Esophagus mucosa (tissue), 1 donor: Measurements from ENCODE around the gene RTBDN. TPM values are rescaled to one million over a fixed set of nuclear protein-coding genes. Genes with fewer than 3 reads are reported as not detected.

Experiments used
- ATAC-seq: fragments of 200-7000 bp; cut with Tn5 transposase; one replicate; pipeline ENCODE4 v1.9.1; 2020
- total RNA-seq: library from RNA; stranded (reverse); gene quantifications from one replicate; pipeline ENCODE4 v1.2.4, GENCODE V29; 2023
- donor health status: DM: yes; HTN: yes; CAD: no.

The RTBDN gene
- total RNA-seq, 1 donor from 2014 or later, result not detected

DNA sequence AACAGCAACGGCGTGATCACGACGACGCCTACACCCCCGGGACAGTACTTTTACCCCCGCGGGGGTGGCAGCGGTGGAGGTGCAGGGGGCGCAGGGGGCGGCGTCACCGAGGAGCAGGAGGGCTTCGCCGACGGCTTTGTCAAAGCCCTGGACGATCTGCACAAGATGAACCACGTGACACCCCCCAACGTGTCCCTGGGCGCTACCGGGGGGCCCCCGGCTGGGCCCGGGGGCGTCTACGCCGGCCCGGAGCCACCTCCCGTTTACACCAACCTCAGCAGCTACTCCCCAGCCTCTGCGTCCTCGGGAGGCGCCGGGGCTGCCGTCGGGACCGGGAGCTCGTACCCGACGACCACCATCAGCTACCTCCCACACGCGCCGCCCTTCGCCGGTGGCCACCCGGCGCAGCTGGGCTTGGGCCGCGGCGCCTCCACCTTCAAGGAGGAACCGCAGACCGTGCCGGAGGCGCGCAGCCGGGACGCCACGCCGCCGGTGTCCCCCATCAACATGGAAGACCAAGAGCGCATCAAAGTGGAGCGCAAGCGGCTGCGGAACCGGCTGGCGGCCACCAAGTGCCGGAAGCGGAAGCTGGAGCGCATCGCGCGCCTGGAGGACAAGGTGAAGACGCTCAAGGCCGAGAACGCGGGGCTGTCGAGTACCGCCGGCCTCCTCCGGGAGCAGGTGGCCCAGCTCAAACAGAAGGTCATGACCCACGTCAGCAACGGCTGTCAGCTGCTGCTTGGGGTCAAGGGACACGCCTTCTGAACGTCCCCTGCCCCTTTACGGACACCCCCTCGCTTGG is 42.1 kb downstream of the RTBDN start:
- ATAC-seq, result no peak

DNA sequence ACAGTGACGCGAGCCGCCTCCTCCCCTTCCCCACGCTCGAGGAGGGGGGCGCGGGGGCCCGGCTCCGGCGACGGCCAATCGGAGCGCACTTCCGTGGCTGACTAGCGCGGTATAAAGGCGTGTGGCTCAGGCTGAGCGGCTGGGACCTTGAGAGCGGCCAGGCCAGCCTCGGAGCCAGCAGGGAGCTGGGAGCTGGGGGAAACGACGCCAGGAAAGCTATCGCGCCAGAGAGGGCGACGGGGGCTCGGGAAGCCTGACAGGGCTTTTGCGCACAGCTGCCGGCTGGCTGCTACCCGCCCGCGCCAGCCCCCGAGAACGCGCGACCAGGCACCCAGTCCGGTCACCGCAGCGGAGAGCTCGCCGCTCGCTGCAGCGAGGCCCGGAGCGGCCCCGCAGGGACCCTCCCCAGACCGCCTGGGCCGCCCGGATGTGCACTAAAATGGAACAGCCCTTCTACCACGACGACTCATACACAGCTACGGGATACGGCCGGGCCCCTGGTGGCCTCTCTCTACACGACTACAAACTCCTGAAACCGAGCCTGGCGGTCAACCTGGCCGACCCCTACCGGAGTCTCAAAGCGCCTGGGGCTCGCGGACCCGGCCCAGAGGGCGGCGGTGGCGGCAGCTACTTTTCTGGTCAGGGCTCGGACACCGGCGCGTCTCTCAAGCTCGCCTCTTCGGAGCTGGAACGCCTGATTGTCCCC is 42.9 kb downstream of the RTBDN start, which contains the start of gene JUNB:
TSS of gene JUNB (plus strand) at position 142 of the 706 bp plus-strand sequence. CDS start at position 428, 286 bp downstream.
- peak; percentile 49 for ATAC-seq

DNA sequence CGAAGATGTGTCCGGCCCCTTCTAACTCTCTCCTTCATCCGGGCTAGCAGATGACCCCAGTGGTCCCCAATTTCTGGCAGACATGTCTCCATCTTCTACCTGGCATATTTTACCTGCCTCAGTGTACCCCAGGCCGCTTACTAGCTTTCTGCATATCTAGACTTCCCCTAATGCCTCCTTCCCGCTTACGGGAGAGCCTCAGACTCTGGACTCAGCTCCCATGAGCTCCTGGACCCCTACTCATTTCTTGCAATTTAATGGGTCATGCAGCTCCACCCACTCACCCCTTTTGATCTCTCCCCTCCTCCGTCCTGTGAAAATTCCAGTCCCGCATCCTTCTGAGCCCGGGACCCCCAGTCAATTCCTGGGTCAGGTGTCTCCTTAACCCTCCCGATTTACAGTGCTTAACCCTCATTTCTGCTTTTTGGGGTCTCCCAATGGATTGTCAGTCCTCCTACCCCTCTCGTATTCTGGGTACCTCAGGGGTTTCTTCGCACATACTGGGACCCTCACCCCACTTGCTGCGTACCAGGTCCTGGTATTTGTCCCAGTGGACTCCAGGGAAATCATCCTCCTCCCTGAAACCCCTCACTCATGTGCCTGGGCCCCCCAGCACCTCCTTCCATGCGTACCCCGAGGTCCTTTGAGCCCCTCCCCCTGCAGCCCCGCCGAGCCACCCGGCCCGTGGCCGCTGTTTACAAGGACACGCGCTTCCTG is 43.6 kb downstream of the RTBDN start:
- ATAC-seq, result no peak

DNA sequence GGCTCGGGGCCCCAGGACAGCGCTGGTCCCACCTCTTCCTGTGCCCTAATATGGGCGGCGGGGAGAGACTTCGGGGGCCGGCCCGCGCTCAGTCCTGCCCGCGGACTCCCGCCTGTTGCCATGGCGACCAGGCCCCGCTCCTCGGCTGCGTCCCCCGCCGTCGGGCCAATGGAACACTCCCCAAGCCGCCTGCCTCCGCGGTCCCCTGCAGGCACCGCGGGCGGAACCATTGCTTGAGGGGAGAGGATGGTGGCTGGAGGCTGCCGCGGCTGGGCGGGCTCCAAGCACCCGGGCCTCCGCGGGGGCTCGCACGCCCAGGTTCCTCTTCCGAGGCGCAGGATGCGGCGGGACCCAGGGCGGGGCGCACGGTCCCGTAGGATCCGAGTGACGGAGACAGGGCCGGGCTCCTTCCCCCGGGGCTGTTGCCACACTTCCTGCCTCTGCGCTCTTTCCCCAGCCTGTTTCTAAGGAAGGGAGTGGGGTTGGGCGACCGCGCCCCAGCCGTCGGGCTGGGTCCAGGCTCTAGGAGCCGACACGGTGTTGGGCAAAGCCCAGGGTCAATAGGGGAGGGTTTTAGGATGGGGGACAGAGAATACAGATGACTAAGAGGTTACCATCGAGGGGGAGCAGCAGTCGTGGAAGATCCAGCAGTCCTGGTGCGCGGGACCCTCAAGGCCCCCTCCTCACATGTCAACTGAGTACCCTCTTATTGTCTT is 44.3 kb downstream of the RTBDN start:
- peak; percentile 52 for ATAC-seq

DNA sequence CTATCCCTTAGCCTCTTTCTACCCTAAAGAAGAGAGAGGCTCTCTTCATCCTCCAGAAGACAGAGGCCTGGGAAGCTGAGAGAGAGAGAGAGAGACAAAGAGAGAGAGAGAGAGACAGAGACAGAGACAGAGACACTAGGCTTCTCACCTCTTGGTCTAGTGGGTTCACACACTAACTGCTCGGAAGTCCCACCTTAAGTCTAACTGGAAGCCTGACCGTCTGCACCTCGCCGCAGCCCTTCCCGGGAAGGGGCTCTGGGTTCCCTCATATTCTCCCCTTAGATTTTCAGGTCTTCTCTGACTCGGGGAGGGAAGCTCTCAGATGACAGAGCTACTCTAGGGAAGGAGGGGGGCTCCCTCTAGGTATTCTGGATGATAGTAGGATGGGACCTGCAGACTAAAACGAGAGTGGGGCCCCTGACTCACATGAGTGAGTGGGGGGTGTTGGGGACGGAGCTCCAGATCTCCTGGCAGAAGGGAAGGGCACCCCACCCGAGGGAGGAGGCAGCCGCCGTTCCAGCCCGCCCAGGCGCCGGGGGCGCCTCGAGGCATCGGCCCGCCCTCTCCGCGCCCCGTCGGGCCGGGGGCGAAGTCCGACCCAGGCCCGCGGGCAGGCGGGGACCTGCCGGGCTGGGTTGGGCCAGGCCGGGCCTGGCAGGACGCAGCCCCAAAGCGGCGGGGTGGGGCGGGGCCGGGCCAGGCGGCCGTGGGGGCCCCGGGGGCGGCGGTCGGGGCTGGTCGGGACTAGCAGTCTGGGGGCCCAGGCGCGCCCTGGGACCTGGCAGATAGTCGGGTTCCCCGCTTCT is 45.1 kb downstream of the RTBDN start:
- no peak for ATAC-seq

DNA sequence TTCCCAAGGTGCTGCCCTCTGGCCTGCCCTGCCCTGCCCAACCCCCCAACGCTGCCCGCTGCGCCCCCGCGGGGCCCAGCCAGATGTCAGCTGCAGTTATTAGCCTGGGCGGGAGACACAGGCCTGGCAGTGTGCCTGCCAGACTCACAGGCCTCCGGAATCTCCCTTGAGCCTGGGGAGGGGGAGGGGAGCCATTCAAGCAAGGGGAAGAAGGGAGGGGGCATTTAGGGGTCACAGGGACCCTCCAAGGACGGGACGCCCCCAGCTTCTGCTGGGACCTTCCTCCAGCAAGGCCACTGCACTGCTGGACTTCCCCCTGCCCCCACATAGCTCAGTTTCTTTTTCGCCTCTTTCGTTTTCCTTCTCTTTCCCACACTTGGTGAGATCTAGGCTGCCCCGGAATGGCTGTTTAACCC is 45.7 kb downstream of the RTBDN start:
- ATAC-seq, result no peak

DNA sequence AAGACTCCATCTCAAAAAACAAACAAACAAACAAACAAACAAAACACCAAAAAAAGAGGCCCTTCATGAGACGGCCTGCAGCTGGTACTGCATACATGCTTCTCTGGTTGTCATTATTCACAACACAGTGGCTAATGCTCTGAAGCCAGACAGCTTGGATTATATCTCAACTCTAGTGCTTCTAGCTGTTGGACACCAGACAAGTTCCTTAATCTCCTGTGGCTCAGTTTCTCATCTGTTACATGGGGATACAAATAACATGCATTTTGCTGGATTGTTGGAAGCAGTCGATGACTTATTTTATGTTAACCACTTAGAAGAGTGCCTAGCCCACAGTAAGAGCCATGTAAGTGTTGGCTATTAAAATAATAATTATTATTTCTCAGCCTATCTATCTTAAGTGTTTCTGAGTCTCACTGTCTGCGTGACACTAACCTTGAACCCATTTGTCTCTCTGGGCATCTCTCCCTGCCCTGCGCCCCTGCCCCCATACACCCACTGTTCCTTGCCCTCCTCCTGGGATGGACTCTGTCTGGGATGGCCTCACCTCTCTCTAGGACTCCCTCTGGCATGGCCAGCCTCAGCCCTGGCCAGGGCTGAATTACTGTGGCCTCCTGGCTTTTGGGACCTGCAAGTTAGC is 46.2 kb downstream of the RTBDN start:
- no peak for ATAC-seq

DNA sequence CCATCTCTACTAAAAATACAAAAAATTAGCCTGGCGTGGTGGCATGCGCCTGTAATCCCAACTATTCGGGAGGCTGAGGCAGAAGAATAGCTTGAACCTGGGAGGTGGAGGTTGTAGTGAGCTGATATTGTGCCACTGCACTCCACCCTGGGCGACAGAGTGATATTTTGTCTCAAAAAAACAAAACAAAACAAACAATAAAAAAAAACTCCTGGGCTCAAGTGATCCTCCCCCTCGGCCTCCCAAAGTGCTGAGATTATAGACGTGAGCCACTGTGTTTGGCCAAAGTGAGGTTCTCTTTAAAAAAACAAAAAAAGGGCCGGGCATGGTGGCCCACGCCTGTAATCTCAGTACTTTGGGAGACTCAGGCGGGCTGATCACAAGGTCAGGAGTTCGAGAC is 46.9 kb downstream of the RTBDN start:
- ATAC-seq, result no peak

DNA sequence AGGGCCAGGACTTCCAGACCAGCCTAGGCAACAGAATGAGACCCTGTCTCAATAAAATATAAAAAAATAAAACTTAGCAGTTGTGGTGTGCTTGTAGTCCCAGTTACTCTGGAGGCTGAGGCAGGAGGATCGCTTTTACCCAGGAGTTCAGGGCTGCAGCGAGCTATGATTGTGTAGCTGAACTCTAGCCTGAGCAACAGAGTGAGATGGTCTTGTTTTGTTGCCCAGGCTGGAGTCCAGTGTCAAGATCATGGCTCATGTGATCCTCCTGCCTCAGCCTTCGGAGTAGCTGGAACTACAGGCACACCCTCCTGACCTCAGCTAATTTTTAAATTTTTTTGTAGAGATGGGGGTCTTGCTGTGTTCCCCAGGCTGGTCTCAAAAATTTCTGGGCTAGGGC is 47.4 kb downstream of the RTBDN start:
- ATAC-seq, result no peak

DNA sequence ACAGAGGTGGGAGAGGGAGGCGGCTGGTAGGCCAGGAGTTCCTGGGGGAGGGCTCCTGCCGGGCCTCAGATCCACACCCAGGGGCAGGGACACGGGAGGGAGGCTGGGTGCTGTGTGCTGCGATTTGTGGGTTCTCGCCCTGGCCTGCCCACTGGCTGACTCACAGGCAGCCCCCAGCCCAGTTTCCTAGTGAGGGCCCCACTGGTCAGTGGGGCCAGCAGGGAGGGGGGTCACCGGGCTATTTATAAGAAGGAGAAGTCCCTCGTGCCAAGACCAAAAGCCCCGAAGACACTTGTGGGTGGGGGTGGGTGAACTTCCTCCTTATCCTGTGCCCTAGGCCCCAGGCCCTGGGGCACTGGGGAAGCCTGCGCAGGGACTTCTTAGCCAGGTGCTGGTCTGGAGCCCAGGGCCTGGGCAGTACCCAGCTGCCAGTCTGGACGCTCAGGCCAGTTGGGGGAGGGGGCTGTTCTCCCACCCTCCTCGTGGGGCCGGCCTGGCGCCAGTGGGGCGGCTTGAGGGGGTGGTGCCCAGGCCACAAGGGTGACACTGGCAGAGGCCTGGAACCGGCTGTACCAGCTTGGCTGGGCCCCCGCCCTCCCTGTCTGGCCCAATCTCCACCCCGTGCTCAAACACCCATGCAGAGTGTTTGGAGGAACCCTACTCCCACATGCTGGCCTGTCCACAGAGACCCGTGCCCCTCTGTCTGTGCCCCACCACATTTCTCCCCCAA is 48.1 kb downstream of the RTBDN start:
- peak; percentile 27 for ATAC-seq

DNA sequence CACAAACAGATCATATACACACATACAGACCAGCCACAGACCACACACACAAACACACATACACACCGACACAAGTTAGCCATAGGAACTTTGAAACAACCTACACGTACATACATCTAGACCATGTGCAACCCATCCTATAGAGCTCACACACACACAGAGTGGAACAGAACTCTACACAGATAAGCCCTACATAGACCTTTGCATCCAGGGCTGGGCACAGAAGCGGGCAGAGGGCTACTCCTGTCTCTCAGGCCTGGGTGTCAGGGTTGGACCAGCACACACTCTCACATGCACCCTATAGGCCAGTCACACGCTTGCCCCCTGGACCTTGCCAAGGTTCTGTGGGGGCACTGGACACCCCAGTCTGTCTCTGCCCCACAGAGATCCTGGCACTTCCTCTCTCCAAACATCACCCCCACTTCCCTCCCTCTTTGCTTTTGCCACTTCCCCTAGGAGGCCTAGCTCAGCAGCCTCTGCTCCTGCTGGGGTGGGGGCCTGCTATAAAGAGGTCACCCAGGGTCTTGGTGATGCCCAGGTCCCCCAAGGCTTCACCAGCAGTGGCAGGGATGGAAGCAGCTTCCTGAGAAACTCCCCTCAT is 48.8 kb downstream of the RTBDN start:
- ATAC-seq, result no peak

DNA sequence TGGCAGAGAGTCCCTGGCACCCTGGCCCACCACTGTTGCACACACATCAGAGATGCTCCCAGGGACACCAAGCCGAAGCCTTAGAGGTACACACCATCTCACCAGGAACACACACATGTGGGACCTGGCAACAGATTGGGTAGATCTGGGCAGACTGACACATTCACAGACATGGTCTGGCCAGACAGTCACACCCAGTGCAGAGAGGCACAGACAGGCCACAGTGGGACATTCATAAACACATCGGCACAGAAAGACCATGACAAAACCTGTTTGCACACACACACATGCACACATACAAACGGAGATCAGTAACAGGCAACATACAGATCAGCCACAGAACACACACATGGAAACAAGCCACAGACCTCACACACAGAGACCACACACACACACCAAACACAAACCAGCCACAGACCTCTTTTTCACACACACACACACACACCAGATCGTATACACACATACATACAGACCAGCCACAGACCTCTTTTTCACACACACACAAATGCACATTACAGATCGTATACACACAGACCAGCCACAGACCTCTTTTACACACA is 49.4 kb downstream of the RTBDN start:
- no peak for ATAC-seq

DNA sequence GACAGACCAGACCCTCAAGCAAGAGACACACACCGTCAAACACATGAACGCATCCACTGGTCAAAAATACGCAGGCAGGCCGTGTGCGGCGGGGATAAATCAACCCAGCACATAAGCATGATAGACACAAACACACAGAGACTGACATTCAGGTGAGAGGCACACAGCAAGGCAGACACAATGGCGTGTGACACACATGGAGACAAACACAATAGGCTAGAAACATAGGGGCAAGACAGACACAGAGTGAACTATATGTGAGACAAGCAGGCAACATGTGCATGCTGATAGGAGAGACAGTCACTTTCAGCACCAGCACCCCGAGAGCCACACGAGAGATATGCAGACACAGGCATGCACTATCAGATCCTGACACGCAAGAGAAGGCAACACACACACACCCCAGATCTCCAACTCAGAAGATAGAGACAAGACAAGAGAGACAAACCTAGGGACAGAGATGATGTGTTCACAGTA is 49.9 kb downstream of the RTBDN start:
- no peak for ATAC-seq

DNA sequence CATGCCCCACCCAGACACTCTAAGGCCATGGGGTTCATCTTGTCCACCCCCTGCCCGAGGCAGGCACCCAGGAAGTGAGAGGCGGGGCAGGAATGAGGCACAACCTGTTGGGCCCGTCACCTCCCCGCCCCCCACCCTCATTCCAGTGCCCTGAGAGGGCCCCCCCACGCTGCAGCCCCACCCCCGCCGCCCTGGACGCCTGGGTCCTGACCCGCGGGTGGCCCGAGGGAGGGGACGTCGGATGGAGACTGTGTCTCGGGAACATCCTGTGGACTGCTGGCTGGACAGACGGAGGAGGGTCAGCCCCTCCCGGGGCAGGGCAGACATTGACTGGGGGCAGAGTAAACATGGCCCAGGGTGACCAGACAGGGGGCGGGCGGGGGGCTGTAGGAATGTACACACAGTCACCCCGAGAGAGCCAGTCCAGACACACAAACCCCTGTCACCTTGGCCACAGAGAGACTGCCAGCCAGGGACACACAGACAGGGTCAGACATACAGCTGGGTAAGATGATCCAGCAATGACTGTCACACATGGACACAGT is 50.5 kb downstream of the RTBDN start:
- peak; percentile 63 for ATAC-seq

DNA sequence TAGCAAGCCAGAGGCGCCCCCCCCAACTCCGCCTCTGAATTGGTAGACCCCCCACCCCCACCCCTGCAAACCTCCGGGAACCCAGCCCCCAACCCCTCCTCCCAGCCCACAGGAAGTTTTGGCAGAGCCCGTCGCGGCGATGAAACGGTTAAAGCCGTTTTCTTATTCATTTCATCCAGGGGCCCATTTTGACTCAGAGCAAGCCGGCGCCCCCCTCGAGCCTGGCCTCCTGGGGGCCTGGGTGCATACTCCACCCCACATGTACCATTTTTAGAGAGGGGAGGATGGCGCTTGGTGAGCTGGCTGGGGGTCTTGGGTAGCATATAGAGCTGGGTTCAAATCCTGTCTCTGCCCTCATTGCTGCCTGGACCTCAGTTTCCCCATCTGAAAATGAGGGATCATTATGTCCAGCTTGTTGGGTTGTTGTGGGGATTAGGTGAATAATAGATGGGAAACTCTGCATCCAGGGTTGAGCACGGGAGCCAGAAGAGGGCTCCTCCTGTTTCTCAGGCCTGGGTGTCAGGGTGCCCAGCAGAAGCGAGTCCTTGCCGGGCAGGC is 51.0 kb downstream of the RTBDN start:
- no peak for ATAC-seq

DNA sequence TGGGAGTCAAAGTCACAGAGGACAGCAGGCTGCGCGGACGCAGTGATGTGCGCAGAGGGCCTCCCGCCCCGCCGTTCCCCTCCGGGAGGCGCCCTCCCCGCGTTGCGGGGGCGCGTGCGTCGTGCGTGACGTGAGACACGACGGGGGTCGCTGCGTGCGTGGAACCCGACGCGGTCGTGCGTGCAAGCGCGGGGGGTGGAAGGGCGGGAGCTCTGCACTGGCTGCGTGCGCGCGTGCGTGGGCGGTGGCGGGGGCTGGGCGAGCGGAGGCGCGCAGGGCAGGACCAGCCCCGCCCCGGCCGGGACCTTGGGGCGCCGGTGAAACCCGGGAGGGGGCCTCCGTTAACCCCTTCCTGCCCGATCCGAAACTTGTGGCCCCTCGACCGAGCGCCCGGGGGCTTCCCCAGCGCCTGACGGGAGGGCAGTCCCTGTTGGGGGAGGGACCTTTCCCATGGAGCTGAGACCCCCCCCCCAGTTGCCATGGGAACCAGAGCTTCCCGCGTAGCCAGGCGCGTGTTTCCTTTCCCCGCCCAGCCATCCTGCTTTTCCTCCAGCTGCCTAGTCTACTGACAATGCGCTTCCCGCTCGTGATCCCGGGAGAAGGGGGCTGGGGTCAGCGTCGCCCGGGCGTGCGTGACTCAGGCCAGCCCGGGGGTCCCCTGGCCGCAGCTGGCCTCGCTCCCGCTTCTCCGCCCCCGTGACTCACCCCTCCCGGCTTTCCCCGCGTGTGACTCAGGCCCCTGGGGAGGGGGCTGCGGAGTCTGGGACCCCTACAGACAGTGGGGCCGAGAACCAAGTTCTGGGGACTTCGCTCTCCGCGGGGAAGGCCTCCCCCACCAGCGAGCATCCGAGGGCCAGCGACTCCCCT is 51.7 kb downstream of the RTBDN start:
- ATAC-seq, result peak; percentile 51

DNA sequence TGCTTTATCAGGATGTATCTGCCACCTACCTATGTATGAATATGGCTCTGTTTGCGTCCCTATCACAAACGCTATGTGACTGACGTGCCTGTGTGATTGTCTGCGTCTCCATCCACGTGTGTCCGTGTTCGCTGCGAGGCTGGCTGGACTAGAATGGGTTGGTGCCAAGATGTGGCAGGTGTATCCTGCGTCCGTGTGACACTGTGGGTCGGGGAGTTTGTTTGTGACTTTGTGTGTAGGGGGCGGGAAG is 52.3 kb downstream of the RTBDN start:
- peak; percentile 9 for ATAC-seq
